HL-60 (cell line): ENCODE data around the gene NCKAP5L.

Experiments used
- GABPA ChIP-seq: IDR thresholded peaks from 2 replicates; pipeline ENCODE4 v1.6.1; 2012; ENCODE audit warnings: low read depth
- POLR2AphosphoS5 ChIP-seq: IDR thresholded peaks from 2 replicates; pipeline ENCODE4 v1.6.1; 2012; ENCODE audit warnings: low read depth
- SPI1 ChIP-seq: IDR thresholded peaks from 2 replicates; pipeline ENCODE4 v1.6.1; 2012; ENCODE audit warnings: low read depth, mild to moderate bottlenecking, borderline replicate concordance
- TF ChIP-seq, protein P1 (sequence below): IDR thresholded peaks from one replicate; pipeline ENCODE4 v1.5.1; 2011; ENCODE audit warnings: low read length, control low read depth, inconsistent platforms; ENCODE audit not compliant: insufficient read depth
- TF ChIP-seq, protein P2 (sequence below): IDR thresholded peaks from 2 replicates; pipeline ENCODE4 v1.6.1; 2012; ENCODE audit warnings: low read depth; ENCODE audit not compliant: insufficient replicate concordance

DNA sequence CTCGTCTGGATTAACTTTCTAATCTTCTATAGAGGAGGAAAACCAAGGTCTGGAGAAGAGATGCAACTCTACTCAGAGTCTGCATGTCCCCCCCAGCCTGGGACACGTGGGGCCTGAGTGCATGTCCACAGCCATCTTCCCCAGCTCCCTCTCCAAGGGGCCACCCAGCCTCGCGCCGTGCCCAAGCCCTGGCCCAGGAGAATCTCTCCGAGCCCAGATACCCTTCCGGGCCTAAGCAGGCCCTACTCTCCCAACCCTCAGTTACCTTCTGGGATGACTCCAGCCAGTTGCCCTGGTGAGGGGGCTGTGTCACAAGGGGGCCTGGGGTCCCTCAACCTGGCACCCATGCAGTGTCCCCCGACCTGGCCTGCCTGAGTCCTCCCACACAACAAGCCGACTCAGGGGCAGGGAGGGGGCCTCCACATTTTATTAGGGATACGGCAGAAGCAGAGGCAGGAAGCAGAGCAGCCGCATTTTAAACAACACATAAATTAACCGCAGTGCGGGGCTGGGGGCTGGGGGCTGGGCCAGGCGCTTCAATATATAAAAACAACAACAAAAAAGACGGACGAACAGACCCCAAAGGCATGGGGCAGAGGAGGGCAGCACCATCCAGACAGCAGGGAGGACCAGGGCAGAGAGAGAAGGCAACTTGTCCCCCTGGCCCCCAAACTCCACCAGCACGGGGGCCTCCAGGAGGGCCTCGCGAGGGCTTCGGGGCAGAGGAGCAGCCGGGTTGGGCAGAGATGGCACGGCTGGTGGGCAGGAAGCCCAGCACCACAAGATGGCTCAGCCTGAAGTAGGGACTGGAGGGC is 37.3 kb downstream of the NCKAP5L start:
- TF ChIP-seq, protein P1, sequence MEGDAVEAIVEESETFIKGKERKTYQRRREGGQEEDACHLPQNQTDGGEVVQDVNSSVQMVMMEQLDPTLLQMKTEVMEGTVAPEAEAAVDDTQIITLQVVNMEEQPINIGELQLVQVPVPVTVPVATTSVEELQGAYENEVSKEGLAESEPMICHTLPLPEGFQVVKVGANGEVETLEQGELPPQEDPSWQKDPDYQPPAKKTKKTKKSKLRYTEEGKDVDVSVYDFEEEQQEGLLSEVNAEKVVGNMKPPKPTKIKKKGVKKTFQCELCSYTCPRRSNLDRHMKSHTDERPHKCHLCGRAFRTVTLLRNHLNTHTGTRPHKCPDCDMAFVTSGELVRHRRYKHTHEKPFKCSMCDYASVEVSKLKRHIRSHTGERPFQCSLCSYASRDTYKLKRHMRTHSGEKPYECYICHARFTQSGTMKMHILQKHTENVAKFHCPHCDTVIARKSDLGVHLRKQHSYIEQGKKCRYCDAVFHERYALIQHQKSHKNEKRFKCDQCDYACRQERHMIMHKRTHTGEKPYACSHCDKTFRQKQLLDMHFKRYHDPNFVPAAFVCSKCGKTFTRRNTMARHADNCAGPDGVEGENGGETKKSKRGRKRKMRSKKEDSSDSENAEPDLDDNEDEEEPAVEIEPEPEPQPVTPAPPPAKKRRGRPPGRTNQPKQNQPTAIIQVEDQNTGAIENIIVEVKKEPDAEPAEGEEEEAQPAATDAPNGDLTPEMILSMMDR: no peak
- TF ChIP-seq POLR2AphosphoS5: no peak
- TF ChIP-seq, protein P2, sequence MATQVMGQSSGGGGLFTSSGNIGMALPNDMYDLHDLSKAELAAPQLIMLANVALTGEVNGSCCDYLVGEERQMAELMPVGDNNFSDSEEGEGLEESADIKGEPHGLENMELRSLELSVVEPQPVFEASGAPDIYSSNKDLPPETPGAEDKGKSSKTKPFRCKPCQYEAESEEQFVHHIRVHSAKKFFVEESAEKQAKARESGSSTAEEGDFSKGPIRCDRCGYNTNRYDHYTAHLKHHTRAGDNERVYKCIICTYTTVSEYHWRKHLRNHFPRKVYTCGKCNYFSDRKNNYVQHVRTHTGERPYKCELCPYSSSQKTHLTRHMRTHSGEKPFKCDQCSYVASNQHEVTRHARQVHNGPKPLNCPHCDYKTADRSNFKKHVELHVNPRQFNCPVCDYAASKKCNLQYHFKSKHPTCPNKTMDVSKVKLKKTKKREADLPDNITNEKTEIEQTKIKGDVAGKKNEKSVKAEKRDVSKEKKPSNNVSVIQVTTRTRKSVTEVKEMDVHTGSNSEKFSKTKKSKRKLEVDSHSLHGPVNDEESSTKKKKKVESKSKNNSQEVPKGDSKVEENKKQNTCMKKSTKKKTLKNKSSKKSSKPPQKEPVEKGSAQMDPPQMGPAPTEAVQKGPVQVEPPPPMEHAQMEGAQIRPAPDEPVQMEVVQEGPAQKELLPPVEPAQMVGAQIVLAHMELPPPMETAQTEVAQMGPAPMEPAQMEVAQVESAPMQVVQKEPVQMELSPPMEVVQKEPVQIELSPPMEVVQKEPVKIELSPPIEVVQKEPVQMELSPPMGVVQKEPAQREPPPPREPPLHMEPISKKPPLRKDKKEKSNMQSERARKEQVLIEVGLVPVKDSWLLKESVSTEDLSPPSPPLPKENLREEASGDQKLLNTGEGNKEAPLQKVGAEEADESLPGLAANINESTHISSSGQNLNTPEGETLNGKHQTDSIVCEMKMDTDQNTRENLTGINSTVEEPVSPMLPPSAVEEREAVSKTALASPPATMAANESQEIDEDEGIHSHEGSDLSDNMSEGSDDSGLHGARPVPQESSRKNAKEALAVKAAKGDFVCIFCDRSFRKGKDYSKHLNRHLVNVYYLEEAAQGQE: no peak
- no peak for TF ChIP-seq GABPA
- TF ChIP-seq SPI1: no peak
